BLaER1 treated with 17β-estradiol and CSF1 and Interleukin-3, amounts not matched to agents 10 nM and 100 nM (cell line): ENCODE data around the gene PRKRA.

ENCODE experiments used
- H3K27ac ChIP-seq, 11 experiments: shearing (Covaris generic); formaldehyde crosslinking; 2 replicates each; pipeline ENCODE4 v1.8.1; 2022
- H3K27me3 ChIP-seq, 11 experiments: shearing (Covaris generic); formaldehyde crosslinking; 2 replicates each; pipeline ENCODE4 v1.8.1; 2022
- H3K36me3 ChIP-seq, 11 experiments: shearing (Covaris generic); formaldehyde crosslinking; 2 replicates each; pipeline ENCODE4 v1.8.1; 2022
- H3K4me1 ChIP-seq, 10 experiments: shearing (Covaris generic); formaldehyde crosslinking; 2 replicates each; pipeline ENCODE4 v1.8.1; 2022
- H3K4me2 ChIP-seq, 11 experiments: shearing (Covaris generic); formaldehyde crosslinking; 2 replicates each; pipeline ENCODE4 v1.8.1; 2022
- H3K4me3 ChIP-seq, 10 experiments: shearing (Covaris generic); formaldehyde crosslinking; 2 replicates each; pipeline ENCODE4 v1.8.1; 2022
- H3K9ac ChIP-seq, 11 experiments: shearing (Covaris generic); formaldehyde crosslinking; 2 replicates each; pipeline ENCODE4 v1.8.1; 2022
- H3K9me3 ChIP-seq, 11 experiments: shearing (Covaris generic); formaldehyde crosslinking; replicated peaks in 1 of 11; 2 replicates each; pipeline ENCODE4 v1.8.1; 2022
- H4K20me1 ChIP-seq, 11 experiments: shearing (Covaris generic); formaldehyde crosslinking; 2 replicates each; pipeline ENCODE4 v1.8.1; 2022
- Cebpa-rat ChIP-seq, 11 experiments: shearing (Covaris generic); IDR thresholded peaks; 2 replicates each; pipeline ENCODE4 v1.8.1; 2022

Gene PRKRA

GRCh38 chr2:178450524-178450773 lies 526 bp downstream of the PRKRA start:
- no peaks in the 10 kb centered on the region for H3K27me3 ChIP-seq
- H4K20me1 ChIP-seq = peaks cover 0 to 41% (median 27%) of the 10 kb centered on the region in 11 experiments; a peak in 16 of 22 replicates
- peaks cover 24 to 39% (median 34%) of the 10 kb centered on the region in 11 experiments for H3K36me3 ChIP-seq
- peaks cover 22 to 34% (median 25%) of the 10 kb centered on the region in 10 experiments for H3K4me1 ChIP-seq
- peak overlapping the region; percentile 73 to 94 (median 82) for H3K4me3 ChIP-seq
- peak overlapping the region; percentile 88 to 99 (median 96) for H3K9ac ChIP-seq
- no peaks in the 10 kb centered on the region for H3K9me3 ChIP-seq
- H3K4me2 ChIP-seq = peak overlapping the region; percentile 69 to 98 (median 90)
- H3K27ac ChIP-seq = peak overlapping the region; percentile 91 to 99 (median 98)
- TF ChIP-seq Cebpa-rat (IDR thresholded peaks at IDR 0.05) = no peak

DNA sequence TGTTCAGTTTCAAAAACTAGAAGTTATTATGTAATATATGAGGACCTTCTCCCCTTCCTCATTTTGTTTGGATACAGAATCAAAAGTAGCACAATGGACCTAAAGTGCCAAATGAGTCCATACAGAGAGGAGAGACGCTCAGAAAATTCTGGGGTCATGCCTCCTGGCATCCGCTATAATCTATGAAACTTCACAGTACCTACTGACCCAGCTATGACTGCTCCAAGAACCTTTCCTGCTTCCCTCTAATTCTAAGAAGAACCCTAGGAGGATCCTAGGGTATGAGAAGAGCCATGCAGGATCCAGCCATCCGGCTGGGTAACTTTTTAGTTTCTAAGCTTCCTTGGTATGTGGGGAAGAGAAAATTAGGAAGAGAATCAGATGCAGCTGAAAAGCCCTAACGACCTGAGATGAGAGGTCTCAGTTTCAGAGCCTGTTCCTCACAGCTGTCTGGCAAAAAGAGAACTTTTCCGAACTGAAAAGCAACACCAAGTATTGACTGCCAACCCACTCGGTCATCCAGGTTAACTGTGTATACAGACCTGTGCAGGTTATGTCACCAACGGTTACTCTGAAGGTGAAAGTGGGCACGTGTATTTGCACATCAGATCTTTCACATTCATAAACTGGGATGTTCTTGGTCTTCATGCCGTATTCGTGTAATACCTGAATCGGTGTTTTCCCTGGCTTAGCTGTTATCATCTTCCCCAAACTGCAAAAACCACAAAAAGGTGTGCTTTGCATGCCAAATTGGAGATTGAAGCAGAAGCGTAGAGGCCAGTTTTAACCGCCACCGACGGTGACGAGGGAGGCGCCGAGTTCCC lies 1.1 kb downstream of the PRKRA start:
- Histone ChIP-seq H4K20me1 (peaks cover 0 to 46% (median 27%) of the 10 kb centered on the region in 11 experiments; a peak in 16 of 22 replicates), H3K9me3 (no peaks in the 10 kb centered on the region), H3K27ac (peak overlapping the region; percentile 91 to 99 (median 98); a peak in 21 of 22 replicates), H3K27me3 (no peaks in the 10 kb centered on the region), H3K36me3 (peaks cover 29 to 45% (median 40%) of the 10 kb centered on the region in 11 experiments), H3K4me2 (peak overlapping the region; percentile 69 to 98 (median 90)), H3K9ac (peak overlapping the region; percentile 88 to 99 (median 96)), H3K4me1 (peaks cover 22 to 34% (median 25%) of the 10 kb centered on the region in 10 experiments), H3K4me3 (peak overlapping the region; percentile 73 to 94 (median 82))
- no peak for TF ChIP-seq Cebpa-rat (IDR thresholded peaks at IDR 0.05)

DNA sequence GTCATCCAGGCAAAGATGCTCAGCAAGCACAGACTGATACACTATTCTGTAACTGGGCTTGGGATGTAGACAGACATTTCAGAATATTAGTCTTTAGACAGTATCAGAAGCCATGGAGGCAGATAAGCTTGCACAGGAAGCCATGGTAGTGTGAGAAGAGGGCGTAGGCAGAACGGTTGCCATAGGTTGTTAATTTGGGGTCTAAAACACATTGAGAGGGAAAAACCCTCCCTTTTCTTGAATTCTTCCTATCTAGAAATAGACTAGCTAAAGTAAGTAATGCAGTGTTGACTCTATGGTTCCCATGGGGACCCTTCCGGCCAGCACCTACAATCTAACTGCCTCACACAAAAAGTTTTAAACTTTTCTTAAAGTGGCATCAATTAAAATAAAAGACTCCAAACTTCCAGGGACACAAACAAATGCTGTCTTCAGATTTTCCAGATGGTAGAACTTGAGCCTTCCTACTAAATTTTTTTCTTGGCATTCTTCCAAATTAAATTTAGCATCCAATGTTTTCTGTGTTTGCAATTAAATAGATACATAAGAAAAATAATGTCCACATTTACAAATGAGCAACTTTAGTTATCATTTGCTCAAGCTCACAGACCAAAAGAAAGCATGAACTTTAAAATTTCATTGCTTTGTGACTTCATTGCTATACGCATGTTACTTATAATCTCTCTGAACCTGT lies 1.9 kb downstream of the PRKRA start:
- no peaks in the 10 kb centered on the region for H3K27me3 ChIP-seq
- H3K36me3 ChIP-seq = peaks cover 37 to 53% (median 48%) of the 10 kb centered on the region in 11 experiments
- H4K20me1 ChIP-seq = peaks cover 0 to 52% (median 28%) of the 10 kb centered on the region in 11 experiments; a peak in 16 of 22 replicates
- peak overlapping the region in 9 of 10 experiments; percentile 73 to 94 (median 83); a peak in 13 of 20 replicates for H3K4me3 ChIP-seq
- peaks cover 22 to 34% (median 25%) of the 10 kb centered on the region in 10 experiments for H3K4me1 ChIP-seq
- peak overlapping the region in 5 of 11 experiments; percentile 0 to 98 (median 97); a peak in 4 of 22 replicates for H3K9ac ChIP-seq
- H3K9me3 ChIP-seq = no peaks in the 10 kb centered on the region
- peak overlapping the region; percentile 69 to 98 (median 90); a peak in 21 of 22 replicates for H3K4me2 ChIP-seq
- TF ChIP-seq Cebpa-rat (IDR thresholded peaks at IDR 0.05) = no peak
- no peak overlapping the region; a peak in 1 of 22 replicates for H3K27ac ChIP-seq

DNA sequence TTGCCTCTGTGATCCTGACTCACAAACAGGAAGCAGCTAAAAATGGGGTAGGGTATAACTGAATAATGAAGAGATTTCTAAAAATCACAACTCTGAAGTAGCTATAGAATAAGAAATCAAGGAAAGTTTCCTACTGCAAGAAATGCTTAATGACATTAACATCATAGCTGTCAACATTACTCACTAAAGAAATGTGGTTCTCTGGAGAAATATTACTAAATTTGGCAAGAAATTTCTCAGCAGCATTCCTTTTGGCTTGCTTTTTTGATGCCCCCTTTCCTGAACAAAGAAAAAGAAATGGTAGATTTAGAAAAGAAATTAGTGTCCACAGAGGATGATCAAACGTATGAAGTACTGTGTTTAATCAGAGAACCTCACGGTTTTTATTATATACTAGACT lies 9.5 kb downstream of the PRKRA start:
- Histone ChIP-seq H3K36me3 (peaks cover 89 to 100% (median 99%) of the 10 kb centered on the region in 11 experiments), H3K9me3 (no peaks in the 10 kb centered on the region), H3K9ac (no peak overlapping the region), H3K4me1 (no peaks in the 10 kb centered on the region), H3K27me3 (no peaks in the 10 kb centered on the region), H3K4me3 (no peak overlapping the region), H4K20me1 (peaks cover 0 to 27% (median 10%) of the 10 kb centered on the region in 11 experiments; a peak in 13 of 22 replicates), H3K4me2 (no peak overlapping the region), H3K27ac (no peak overlapping the region)
- no peak for TF ChIP-seq Cebpa-rat (IDR thresholded peaks at IDR 0.05)

DNA sequence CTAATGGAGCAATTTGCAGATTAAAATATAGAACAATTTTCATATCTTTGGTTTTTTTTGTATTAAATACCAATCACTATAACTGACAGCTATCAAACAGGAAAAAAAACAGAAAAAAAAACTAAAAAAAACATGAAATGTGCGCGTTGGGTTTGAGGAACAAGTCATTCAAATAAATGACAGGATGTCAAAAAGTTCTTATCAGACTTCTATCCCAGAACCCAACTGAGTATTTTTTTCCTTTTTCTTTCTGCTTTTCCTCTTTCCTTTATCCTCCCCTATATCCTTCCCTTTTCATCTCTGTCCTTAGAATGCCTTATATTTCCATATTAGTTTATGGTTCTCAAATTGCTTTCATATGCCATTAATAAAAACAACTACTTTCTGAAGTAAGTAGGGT lies 14.3 kb downstream of the PRKRA start:
- TF ChIP-seq Cebpa-rat (IDR thresholded peaks at IDR 0.05) = no peak
- peaks cover 0 to 12% (median 0%) of the 10 kb centered on the region in 11 experiments; a peak in 10 of 22 replicates for H4K20me1 ChIP-seq
- no peak overlapping the region for H3K27ac ChIP-seq
- no peak overlapping the region for H3K9ac ChIP-seq
- peaks cover 90 to 100% (median 100%) of the 10 kb centered on the region in 11 experiments for H3K36me3 ChIP-seq
- no peaks in the 10 kb centered on the region for H3K4me1 ChIP-seq
- H3K9me3 ChIP-seq = no peaks in the 10 kb centered on the region
- H3K4me2 ChIP-seq = no peak overlapping the region
- H3K4me3 ChIP-seq = no peak overlapping the region
- H3K27me3 ChIP-seq = no peaks in the 10 kb centered on the region

- TF ChIP-seq Cebpa-rat (IDR thresholded peaks at IDR 0.05) = peak in 2 of 11 experiments; percentile 37 to 50; a peak in 3 of 22 replicates
- Histone ChIP-seq H4K20me1 (peaks cover 0 to 5% (median 0%) of the 10 kb centered on the region in 11 experiments; a peak in 3 of 22 replicates), H3K4me3 (no peak overlapping the region), H3K4me1 (no peaks in the 10 kb centered on the region), H3K9ac (no peak overlapping the region), H3K27ac (no peak overlapping the region), H3K9me3 (peaks cover 7 to 24% (median 16%) of the 10 kb centered on the region in 11 experiments), H3K27me3 (no peaks in the 10 kb centered on the region), H3K4me2 (no peak overlapping the region), H3K36me3 (peaks cover 83 to 100% (median 94%) of the 10 kb centered on the region in 11 experiments)
Observed at GRCh38 chr2:178429336-178429735, 21.6 kb downstream of the PRKRA start.

DNA sequence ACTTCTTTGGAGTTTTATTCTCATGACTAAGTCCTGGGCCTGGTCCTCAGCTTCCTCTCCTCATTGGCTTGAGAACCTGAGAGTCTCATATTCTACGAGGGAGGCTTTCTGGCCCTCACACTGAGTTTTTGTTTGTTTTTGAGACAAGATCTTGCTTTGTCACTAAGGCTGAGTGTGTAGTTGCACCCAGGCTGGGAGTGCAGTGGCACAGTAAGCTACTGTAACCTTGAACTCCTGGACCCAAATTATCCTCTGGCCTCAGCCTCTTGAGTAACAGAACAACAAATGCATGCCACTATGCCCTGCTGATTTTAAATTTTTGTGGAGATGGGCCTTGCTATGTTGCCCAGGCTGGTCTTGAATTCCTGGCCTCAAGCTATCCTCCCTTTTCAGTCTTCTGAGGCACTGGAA lies 22.6 kb downstream of the PRKRA start:
- H3K4me3 ChIP-seq = no peak overlapping the region
- peaks cover 8 to 32% (median 21%) of the 10 kb centered on the region in 11 experiments for H3K9me3 ChIP-seq
- TF ChIP-seq Cebpa-rat (IDR thresholded peaks at IDR 0.05) = no peak
- no peaks in the 10 kb centered on the region for H3K4me1 ChIP-seq
- no peak overlapping the region for H3K9ac ChIP-seq
- H3K27me3 ChIP-seq = no peaks in the 10 kb centered on the region
- H3K27ac ChIP-seq = no peak overlapping the region
- peaks cover 81 to 100% (median 94%) of the 10 kb centered on the region in 11 experiments for H3K36me3 ChIP-seq
- no peak overlapping the region for H3K4me2 ChIP-seq
- peaks cover 0 to 5% (median 0%) of the 10 kb centered on the region in 11 experiments; a peak in 3 of 22 replicates for H4K20me1 ChIP-seq

DNA sequence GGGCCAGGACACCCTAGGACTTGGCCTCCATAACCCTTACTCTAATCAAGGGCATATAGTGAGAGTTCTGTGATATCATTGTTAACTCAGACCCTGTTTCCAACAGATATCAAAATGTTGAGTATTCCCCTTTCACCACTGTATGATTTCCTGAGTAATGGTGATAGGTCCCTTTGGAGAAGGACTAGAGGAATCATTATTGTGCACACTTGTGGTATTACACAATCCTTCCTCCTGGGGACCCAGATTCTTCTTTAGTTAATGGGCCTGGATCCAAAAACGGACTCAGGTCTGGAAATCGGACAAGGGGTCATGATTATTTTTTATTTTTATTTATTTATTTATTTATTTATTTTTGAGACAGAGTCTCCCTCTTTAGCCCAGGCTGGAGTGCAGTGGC lies 23.5 kb downstream of the PRKRA start:
- no peak overlapping the region for H3K4me2 ChIP-seq
- H3K36me3 ChIP-seq = peaks cover 77 to 100% (median 94%) of the 10 kb centered on the region in 11 experiments
- no peaks in the 10 kb centered on the region for H3K4me1 ChIP-seq
- H3K27ac ChIP-seq = no peak overlapping the region
- peaks cover 8 to 42% (median 30%) of the 10 kb centered on the region in 11 experiments for H3K9me3 ChIP-seq
- no peak overlapping the region for H3K4me3 ChIP-seq
- H4K20me1 ChIP-seq = peaks cover 0 to 5% (median 0%) of the 10 kb centered on the region in 11 experiments; a peak in 3 of 22 replicates
- H3K27me3 ChIP-seq = no peaks in the 10 kb centered on the region
- no peak for TF ChIP-seq Cebpa-rat (IDR thresholded peaks at IDR 0.05)
- H3K9ac ChIP-seq = no peak overlapping the region

- Histone ChIP-seq H3K4me3 (no peak overlapping the region), H3K9me3 (peaks cover 8 to 52% (median 40%) of the 10 kb centered on the region in 11 experiments), H3K4me2 (no peak overlapping the region), H3K4me1 (no peaks in the 10 kb centered on the region), H4K20me1 (peaks cover 0 to 5% (median 0%) of the 10 kb centered on the region in 11 experiments; a peak in 3 of 22 replicates), H3K27me3 (no peaks in the 10 kb centered on the region), H3K9ac (no peak overlapping the region), H3K27ac (no peak overlapping the region), H3K36me3 (peaks cover 70 to 100% (median 94%) of the 10 kb centered on the region in 11 experiments)
- no peak for TF ChIP-seq Cebpa-rat (IDR thresholded peaks at IDR 0.05)
Observed at GRCh38 chr2:178426388-178426787, 24.6 kb downstream of the PRKRA start.
